ENCODE data around the gene CTLA4. TPM values are rescaled to one million over a fixed set of nuclear protein-coding genes. Genes with fewer than 3 reads are reported as not detected.

Gene CTLA4
- total and polyA plus RNA-seq, 10 of the 15 experiments (the other 5 are each of a cell fraction or from before 2014, with no cell fraction given) = not detected

- TF ChIP-seq ZNF687 (IDR thresholded peaks at IDR 0.05) (no peak), ESRRA (IDR thresholded peaks at IDR 0.05; ENCODE audit: low read length) (no peak)
Measured at GRCh38 chr2:203889944-203890343, 22.4 kb downstream of the CTLA4 start (continued).

GRCh38 chr2:203890733-203891132 lies 23.2 kb downstream of the CTLA4 start:
- Histone ChIP-seq H4K20me1 (ENCODE audit: control insufficient read depth, insufficient read depth) (0 out of 2 replicates have a peak, but pooled peaks cover 3% of the 10 kb centered on the region), H3K9ac (ENCODE audit: control insufficient read depth, insufficient read depth, low read length) (no peak overlapping the region), H3K79me2 (ENCODE audit: control insufficient read depth, insufficient read depth, low read length) (no peaks in the 10 kb centered on the region), H3K4me3 (no peak overlapping the region), H3K36me3 (ENCODE audit: control insufficient read depth in 2 of 2, insufficient read depth in 2 of 2, low read length in 1 of 2) (no peaks in the 10 kb centered on the region), H3K4me2 (ENCODE audit: control insufficient read depth, insufficient read depth) (no peak overlapping the region), H3K9me3 (replicated peaks; ENCODE audit: control insufficient read depth, insufficient read depth, low read length) (no peaks in the 10 kb centered on the region), H3K4me1 (ENCODE audit: control insufficient read depth, insufficient read depth, low read length) (no peaks in the 10 kb centered on the region), H3K27ac (ENCODE audit: control insufficient read depth, insufficient read depth) (no peak overlapping the region), H3K27me3 (replicated peaks in 1 of 2; ENCODE audit: control insufficient read depth in 2 of 2, insufficient read depth in 2 of 2, low read length in 1 of 2) (no peaks in the 10 kb centered on the region; a peak in 1 of 4 replicates), H2AFZ (ENCODE audit: control insufficient read depth, low read depth, low read length) (no peak overlapping the region)
- in situ Hi-C loops (cut with MboI) (no loop called here), intact Hi-C loops (cut with micrococcal nuclease; ENCODE audit: unreplicated experiment) (no loop called here)
- FAIRE-seq = no peak
- RAD21 ChIA-PET (ENCODE audit: unreplicated experiment) = no interaction called here
- SMC1A ChIA-PET (ENCODE audit: uncharacterized antibody, unreplicated experiment) = interaction anchor here (1.3 kb wide), 1 partner anchor 21 kb away, joined by 3 read pairs; no protein-coding TSS in a partner anchor
- TF ChIP-seq PKNOX1 (IDR thresholded peaks at IDR 0.05) (no peak), RAD21 (IDR thresholded peaks at IDR 0.05; ENCODE audit: insufficient read depth, low read depth, low read length) (no peak)
- CTCF ChIA-PET = no interaction called here
- 0% methylated on average over 1 of the region's 1 CpG for WGBS (ENCODE audit: insufficient coverage, insufficient replicate concordance, low lambda C conversion rate, missing lambda C conversion rate)
- POLR2A ChIA-PET = no interaction called here
- no peak for ATAC-seq
- no TSS peak for BruUV-seq (replicated peaks)
- DNase-seq (ENCODE audit: low read depth, low spot score) = no peak
